Ascending aorta (tissue), 2 donors: ENCODE data around the gene SLC35G1. TPM values are rescaled to one million over a fixed set of nuclear protein-coding genes. Genes with fewer than 3 reads are reported as not detected.

Experiments used
- DNase-seq, 2 donors: peaks; one replicate each; pipeline ENCODE4 v3.0.0-alpha.2; 2019; ENCODE audit warnings: low spot score in 2 of 2
- H3K27ac ChIP-seq, 2 donors: fragments of 200-600 bp; sonication (generic); one replicate each; pipeline ENCODE4 v1.5.1; 2016 to 2017; ENCODE audit warnings: mild to moderate bottlenecking in 1 of 2
- H3K27me3 ChIP-seq: fragments of 200-600 bp; sonication (generic); one replicate; pipeline ENCODE4 v1.5.1; 2017
- H3K36me3 ChIP-seq, 2 donors: fragments of 200-600 bp; sonication (generic); one replicate each; pipeline ENCODE4 v1.5.1; 2016
- H3K4me1 ChIP-seq, 2 donors: fragments of 200-600 bp; sonication (generic); one replicate each; pipeline ENCODE4 v1.5.1; 2016 to 2017; ENCODE audit warnings: mild to moderate bottlenecking in 1 of 2
- H3K4me3 ChIP-seq, 2 donors: fragments of 200-600 bp; sonication (generic); one replicate each; pipeline ENCODE4 v1.5.1; 2016 to 2017; ENCODE audit warnings: mild to moderate bottlenecking in 1 of 2
- H3K9me3 ChIP-seq, 2 donors: fragments of 200-600 bp; sonication (generic); one replicate each; pipeline ENCODE4 v1.5.1; 2016
- intact Hi-C: fragments of 100-400 bp; cut with DNase I; formaldehyde crosslinking; loops from one replicate; pipeline ENCODE4 v1.15.1; 2023
- total RNA-seq: library from RNA; depleted of rRNA; stranded (reverse); fragments of >200 nt; gene quantifications from one replicate; pipeline ENCODE4 v1.1.0, GENCODE V29; 2016
- TF ChIP-seq, protein P1 (sequence below), 3 experiments: fragments of 200-600 bp in 2 of 3; fragments of 450-650 bp in 1 of 3; sonication (generic) in 2 of 3; IDR thresholded peaks; one replicate each; pipeline ENCODE4 v1.5.1; 2016 to 2019; ENCODE audit warnings: antibody characterized with exemption in 3 of 3, mild to moderate bottlenecking in 1 of 3, moderate library complexity in 1 of 3

SLC35G1 gene
- 3.7 TPM for total RNA-seq

DNA sequence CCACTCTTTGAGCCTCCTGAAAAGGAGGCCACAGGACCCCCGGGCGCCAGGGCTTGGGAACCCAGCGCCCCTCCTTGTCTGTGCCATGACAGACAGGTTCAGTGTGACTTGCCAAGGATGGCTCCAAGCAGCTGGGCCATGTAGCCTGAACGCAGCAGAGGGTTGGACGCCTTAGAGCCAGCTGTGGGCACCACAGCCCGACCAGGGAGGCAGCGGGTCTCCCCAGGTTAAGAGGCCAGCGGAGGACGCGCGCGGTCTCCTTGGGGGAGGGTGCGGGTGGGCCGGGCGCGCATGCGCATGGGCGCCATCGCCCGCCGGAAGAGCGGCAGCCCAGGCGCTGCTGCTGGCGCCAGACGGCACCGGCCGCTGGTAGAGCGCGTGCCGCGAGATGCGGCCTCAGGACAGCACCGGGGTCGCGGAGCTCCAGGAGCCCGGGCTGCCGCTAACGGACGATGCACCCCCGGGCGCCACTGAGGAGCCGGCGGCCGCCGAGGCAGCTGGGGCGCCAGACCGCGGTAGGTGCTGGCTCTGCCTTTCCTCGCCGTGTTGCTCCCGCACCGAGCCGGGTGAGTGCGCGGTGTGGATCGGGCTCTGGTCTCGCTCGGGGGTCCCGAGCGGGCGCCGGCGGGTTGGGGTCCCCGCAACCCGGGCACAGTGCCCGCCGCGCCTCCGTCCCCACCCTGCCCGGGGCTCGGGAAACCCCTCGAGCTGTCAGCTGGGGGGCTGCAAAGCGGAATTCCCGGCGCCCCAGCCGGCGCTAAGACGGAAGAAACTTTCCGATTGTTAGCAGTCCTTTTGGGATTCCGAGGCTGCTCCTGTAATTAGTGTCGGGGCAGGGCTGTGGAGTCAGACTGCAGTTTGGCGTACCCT, at the start of gene SLC35G1:
TSS of gene SLC35G1 (plus strand) at position 333 of the 870 bp plus-strand sequence. CDS start at position 389, 56 bp downstream.
- H3K9me3 ChIP-seq = no peaks in the 10 kb centered on the region
- DNase-seq = peak in 1 of 2 donors; percentile 79
- peak within 1 kb of the TSS; percentile 62 to 93 for H3K4me3 ChIP-seq
- H3K36me3 ChIP-seq = no peaks in the 10 kb centered on the region
- no peaks in the 10 kb centered on the region for H3K4me1 ChIP-seq
- intact Hi-C loops = no loop called here
- no peaks in the 10 kb centered on the region for H3K27me3 ChIP-seq
- H3K27ac ChIP-seq = no peak within 1 kb of the TSS
- TF ChIP-seq, protein P1, sequence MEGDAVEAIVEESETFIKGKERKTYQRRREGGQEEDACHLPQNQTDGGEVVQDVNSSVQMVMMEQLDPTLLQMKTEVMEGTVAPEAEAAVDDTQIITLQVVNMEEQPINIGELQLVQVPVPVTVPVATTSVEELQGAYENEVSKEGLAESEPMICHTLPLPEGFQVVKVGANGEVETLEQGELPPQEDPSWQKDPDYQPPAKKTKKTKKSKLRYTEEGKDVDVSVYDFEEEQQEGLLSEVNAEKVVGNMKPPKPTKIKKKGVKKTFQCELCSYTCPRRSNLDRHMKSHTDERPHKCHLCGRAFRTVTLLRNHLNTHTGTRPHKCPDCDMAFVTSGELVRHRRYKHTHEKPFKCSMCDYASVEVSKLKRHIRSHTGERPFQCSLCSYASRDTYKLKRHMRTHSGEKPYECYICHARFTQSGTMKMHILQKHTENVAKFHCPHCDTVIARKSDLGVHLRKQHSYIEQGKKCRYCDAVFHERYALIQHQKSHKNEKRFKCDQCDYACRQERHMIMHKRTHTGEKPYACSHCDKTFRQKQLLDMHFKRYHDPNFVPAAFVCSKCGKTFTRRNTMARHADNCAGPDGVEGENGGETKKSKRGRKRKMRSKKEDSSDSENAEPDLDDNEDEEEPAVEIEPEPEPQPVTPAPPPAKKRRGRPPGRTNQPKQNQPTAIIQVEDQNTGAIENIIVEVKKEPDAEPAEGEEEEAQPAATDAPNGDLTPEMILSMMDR (IDR thresholded peaks at IDR 0.05) = no peak

- Histone ChIP-seq H3K27me3 (no peaks in the 10 kb centered on the region), H3K36me3 (no peaks in the 10 kb centered on the region), H3K9me3 (no peaks in the 10 kb centered on the region), H3K27ac (no peak overlapping the region), H3K4me1 (no peaks in the 10 kb centered on the region), H3K4me3 (no peak overlapping the region)
- intact Hi-C loops = no loop called here
- TF ChIP-seq, protein P1 (IDR thresholded peaks at IDR 0.05) = no peak
- no peak for DNase-seq
These were observed 48.7 kb upstream of the SLC35G1 start for GRCh38 chr10:93844979-93845626.

GRCh38 chr10:93849593-93849992, 44.2 kb upstream of the SLC35G1 start:
- Histone ChIP-seq H3K9me3 (no peaks in the 10 kb centered on the region), H3K27ac (no peak overlapping the region)
- intact Hi-C loops = no loop called here

GRCh38 chr10:93850031-93851015, 43.5 kb upstream of the SLC35G1 start:
- Histone ChIP-seq H3K36me3 (no peaks in the 10 kb centered on the region), H3K9me3 (no peaks in the 10 kb centered on the region), H3K4me1 (no peaks in the 10 kb centered on the region), H3K27ac (no peak overlapping the region), H3K4me3 (no peak overlapping the region), H3K27me3 (no peaks in the 10 kb centered on the region)
- intact Hi-C loops = no loop called here
- DNase-seq = no peak
- TF ChIP-seq, protein P1 (IDR thresholded peaks at IDR 0.05) = no peak

More at GRCh38 chr10:93849593-93849992, 44.2 kb upstream of the SLC35G1 start:
- Histone ChIP-seq H3K36me3 (no peaks in the 10 kb centered on the region), H3K4me3 (no peak overlapping the region), H3K4me1 (no peaks in the 10 kb centered on the region), H3K27me3 (no peaks in the 10 kb centered on the region)
- TF ChIP-seq, protein P1 (IDR thresholded peaks at IDR 0.05) = no peak
- DNase-seq = no peak

- no peak overlapping the region for H3K27ac ChIP-seq
- intact Hi-C loops = no loop called here
- H3K27me3 ChIP-seq = no peaks in the 10 kb centered on the region
- TF ChIP-seq, protein P1 (IDR thresholded peaks at IDR 0.05) = no peak
- no peaks in the 10 kb centered on the region for H3K9me3 ChIP-seq
- no peak for DNase-seq
- H3K36me3 ChIP-seq = no peaks in the 10 kb centered on the region
- H3K4me1 ChIP-seq = no peaks in the 10 kb centered on the region
- no peak overlapping the region for H3K4me3 ChIP-seq
These were observed 42.6 kb upstream of the SLC35G1 start for GRCh38 chr10:93851169-93851568.
